ENCODE measurements around the gene DNAH12.
"Not testable (repeated sequence)": the region's sequence is repeated elsewhere in the genome, so short reads cannot be mapped to it uniquely, and the experiment has no call there.

Gene DNAH12

GRCh38 chr3:57423335-57423734, 120.8 kb downstream of the DNAH12 start:
- in situ Hi-C loops (cut with HindIII; ENCODE audit: low sequenced_read_pairs) = no loop called here

- in situ Hi-C loops (cut with HindIII; ENCODE audit: low sequenced_read_pairs) = no loop called here
Observed at GRCh38 chr3:57421336-57421735, 122.8 kb downstream of the DNAH12 start.

- in situ Hi-C loops (cut with HindIII; ENCODE audit: low sequenced_read_pairs) = no loop called here
Observed at GRCh38 chr3:57420001-57420400, 124.1 kb downstream of the DNAH12 start.

- in situ Hi-C loops (cut with HindIII; ENCODE audit: low sequenced_read_pairs) = no loop called here
Observed at GRCh38 chr3:57411715-57412114, 132.4 kb downstream of the DNAH12 start.

GRCh38 chr3:57409471-57409870, 134.7 kb downstream of the DNAH12 start:
- in situ Hi-C loops (cut with HindIII; ENCODE audit: low sequenced_read_pairs) = no loop called here

- in situ Hi-C loops (cut with HindIII; ENCODE audit: low sequenced_read_pairs) = no loop called here
Observed at GRCh38 chr3:57402675-57403074, 141.5 kb downstream of the DNAH12 start.

- in situ Hi-C loops (cut with HindIII; ENCODE audit: low sequenced_read_pairs) = no loop called here
Observed at GRCh38 chr3:57397175-57398026, 146.7 kb downstream of the DNAH12 start.

- in situ Hi-C loops (cut with HindIII; ENCODE audit: low sequenced_read_pairs) = no loop called here
Observed at GRCh38 chr3:57393977-57394376, 150.2 kb downstream of the DNAH12 start.

- in situ Hi-C loops (cut with HindIII; ENCODE audit: low sequenced_read_pairs) = no loop called here
Observed at GRCh38 chr3:57391767-57392166, 152.4 kb downstream of the DNAH12 start.

- in situ Hi-C loops (cut with HindIII; ENCODE audit: low sequenced_read_pairs) = no loop called here
Observed at GRCh38 chr3:57389271-57389670, 154.9 kb downstream of the DNAH12 start.

GRCh38 chr3:57386307-57386706, 157.8 kb downstream of the DNAH12 start:
- in situ Hi-C loops (cut with HindIII; ENCODE audit: low sequenced_read_pairs) = no loop called here

GRCh38 chr3:57385498-57385897, 158.6 kb downstream of the DNAH12 start:
- in situ Hi-C loops (cut with HindIII; ENCODE audit: low sequenced_read_pairs) = no loop called here

- in situ Hi-C loops (cut with HindIII; ENCODE audit: low sequenced_read_pairs) = no loop called here
Observed at GRCh38 chr3:57383838-57384237, 160.3 kb downstream of the DNAH12 start.

- in situ Hi-C loops (cut with HindIII; ENCODE audit: low sequenced_read_pairs) = no loop called here
Observed at GRCh38 chr3:57383406-57383805, 160.7 kb downstream of the DNAH12 start.

- in situ Hi-C loops (cut with HindIII; ENCODE audit: low sequenced_read_pairs) = no loop called here
Observed at GRCh38 chr3:57382933-57383332, 161.2 kb downstream of the DNAH12 start.

GRCh38 chr3:57370341-57370740, 173.8 kb downstream of the DNAH12 start:
- in situ Hi-C loops (cut with HindIII; ENCODE audit: low sequenced_read_pairs) = loop anchor here (10.0 kb wide), 1 partner anchor 56 kb away; no protein-coding TSS in a partner anchor

- in situ Hi-C loops (cut with HindIII; ENCODE audit: low sequenced_read_pairs) = not testable (repeated sequence)
Observed at GRCh38 chr3:57365089-57365488, 179.1 kb downstream of the DNAH12 start.

GRCh38 chr3:57356275-57356674, 187.9 kb downstream of the DNAH12 start:
- in situ Hi-C loops (cut with HindIII; ENCODE audit: low sequenced_read_pairs) = not testable (repeated sequence)

GRCh38 chr3:57354768-57355167, 189.4 kb downstream of the DNAH12 start:
- in situ Hi-C loops (cut with HindIII; ENCODE audit: low sequenced_read_pairs) = no loop called here

GRCh38 chr3:57350271-57350670, 193.9 kb downstream of the DNAH12 start:
- in situ Hi-C loops (cut with HindIII; ENCODE audit: low sequenced_read_pairs) = no loop called here

GRCh38 chr3:57339071-57339642, 205.0 kb downstream of the DNAH12 start:
- in situ Hi-C loops (cut with HindIII; ENCODE audit: low sequenced_read_pairs) = not testable (repeated sequence)
